GM12891 (cell line): ENCODE data around the gene PTPRT.

Experiments
- POLR2A ChIP-seq: IDR thresholded peaks from 2 replicates; pipeline ENCODE4 v1.6.1; 2011; ENCODE audit warnings: low read depth, low read length, control low read depth
- POLR2AphosphoS5 ChIP-seq: IDR thresholded peaks from 2 replicates; pipeline ENCODE4 v1.6.1; 2011; ENCODE audit warnings: low read depth, low read length, control low read depth
- SPI1 ChIP-seq: IDR thresholded peaks from 2 replicates; pipeline ENCODE4 v1.6.1; 2011; ENCODE audit warnings: low read depth, low read length, control low read depth

DNA sequence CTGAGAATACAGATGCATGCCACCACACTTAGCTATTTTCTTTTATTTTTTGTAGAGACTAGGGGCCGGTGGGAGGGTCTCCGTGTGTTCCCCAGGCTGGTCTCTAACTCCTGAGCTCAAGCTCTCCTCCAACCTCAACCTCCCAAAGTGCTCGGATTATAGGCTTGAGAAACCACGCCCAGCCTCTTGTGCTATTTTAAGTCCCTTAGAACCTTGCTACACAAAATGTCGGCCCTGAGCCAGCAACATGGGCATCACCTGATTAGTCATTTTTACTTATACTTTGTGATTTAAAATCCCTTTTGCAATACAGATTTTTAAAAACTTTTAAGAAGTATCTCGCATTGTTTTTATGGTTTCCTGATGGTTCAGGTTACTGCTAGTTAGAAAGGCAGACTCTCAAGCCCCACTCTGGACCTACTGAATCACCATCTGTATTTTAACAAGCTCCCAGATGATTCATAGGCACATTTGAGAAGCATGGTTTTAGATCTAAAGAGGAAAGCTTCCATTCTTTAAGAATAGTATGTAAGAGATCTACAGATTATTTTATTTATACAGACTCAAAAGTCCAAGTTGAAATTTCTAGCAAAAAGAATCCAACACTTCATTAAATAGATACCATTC, 186.3 kb downstream of the PTPRT start:
- TF ChIP-seq POLR2A = no peak
- TF ChIP-seq SPI1 = no peak
- TF ChIP-seq POLR2AphosphoS5 = no peak
